ENCODE measurements around the gene SCRN1.

Gene SCRN1

GRCh38 chr7:29955799-29956486 is 33.7 kb downstream of the SCRN1 start:
- Histone ChIP-seq H3K36me3 (replicated peaks; ENCODE audit: insufficient read depth, low read length) (no peaks in the 10 kb centered on the region), H3K9me2 (replicated peaks; ENCODE audit: insufficient read depth, low read length) (no peaks in the 10 kb centered on the region), H3K4me1 (ENCODE audit: low read length) (no peaks in the 10 kb centered on the region), H3K27me3 (replicated peaks; ENCODE audit: insufficient read depth, low read length) (no peaks in the 10 kb centered on the region), H3K4me2 (ENCODE audit: low read depth, low read length) (no peak overlapping the region), H3K4me3 (ENCODE audit: low read length) (no peak overlapping the region), H3K79me2 (ENCODE audit: low read length) (no peaks in the 10 kb centered on the region), H3K9ac (ENCODE audit: low read length) (no peak overlapping the region), H4K20me1 (ENCODE audit: insufficient read depth, low read length) (no peaks in the 10 kb centered on the region), H2AFZ (ENCODE audit: low read length) (no peak overlapping the region), H3K9me3 (replicated peaks; ENCODE audit: insufficient read depth, low read length) (no peaks in the 10 kb centered on the region), H3K27ac (ENCODE audit: low read length) (no peak overlapping the region), H3F3A (ENCODE audit: insufficient read depth, low read length) (no peaks in the 10 kb centered on the region)
- DNase-seq: no peak
- no peak for TF ChIP-seq EZH2phosphoT487 (IDR thresholded peaks at IDR 0.05; ENCODE audit: low read length)
- TF ChIP-seq EZH2 (optimal IDR thresholded peaks at IDR 0.05; ENCODE audit: low read depth, low read length): no peak
- TF ChIP-seq CTCF (IDR thresholded peaks at IDR 0.05; ENCODE audit: low read length): no peak

- H3F3A ChIP-seq (ENCODE audit: insufficient read depth, low read length): no peaks in the 10 kb centered on the region
- H3K9ac ChIP-seq (ENCODE audit: low read length): no peak overlapping the region
- no peak for DNase-seq
- H3K27ac ChIP-seq (ENCODE audit: low read length): no peak overlapping the region
- H2AFZ ChIP-seq (ENCODE audit: low read length): no peak overlapping the region
- H3K79me2 ChIP-seq (ENCODE audit: low read length): no peaks in the 10 kb centered on the region
- H3K27me3 ChIP-seq (replicated peaks; ENCODE audit: insufficient read depth, low read length): no peaks in the 10 kb centered on the region
- no peaks in the 10 kb centered on the region for H3K9me2 ChIP-seq (replicated peaks; ENCODE audit: insufficient read depth, low read length)
- no peak overlapping the region for H3K4me2 ChIP-seq (ENCODE audit: low read depth, low read length)
- no peaks in the 10 kb centered on the region for H4K20me1 ChIP-seq (ENCODE audit: insufficient read depth, low read length)
- H3K4me1 ChIP-seq (ENCODE audit: low read length): no peaks in the 10 kb centered on the region
- no peak overlapping the region for H3K4me3 ChIP-seq (ENCODE audit: low read length)
- H3K9me3 ChIP-seq (replicated peaks; ENCODE audit: insufficient read depth, low read length): no peaks in the 10 kb centered on the region
- TF ChIP-seq CTCF (IDR thresholded peaks at IDR 0.05; ENCODE audit: low read length) (no peak), EZH2 (optimal IDR thresholded peaks at IDR 0.05; ENCODE audit: low read depth, low read length) (no peak), EZH2phosphoT487 (IDR thresholded peaks at IDR 0.05; ENCODE audit: low read length) (no peak)
- H3K36me3 ChIP-seq (replicated peaks; ENCODE audit: insufficient read depth, low read length): no peaks in the 10 kb centered on the region
Observed at GRCh38 chr7:29955075-29955792, 34.4 kb downstream of the SCRN1 start.

GRCh38 chr7:29953726-29954347 is 35.8 kb downstream of the SCRN1 start:
- no peaks in the 10 kb centered on the region for H3K36me3 ChIP-seq (replicated peaks; ENCODE audit: insufficient read depth, low read length)

More at GRCh38 chr7:29953726-29954347, 35.8 kb downstream of the SCRN1 start:
- Histone ChIP-seq H3K9ac (ENCODE audit: low read length) (no peak overlapping the region), H3K4me2 (ENCODE audit: low read depth, low read length) (no peak overlapping the region), H2AFZ (ENCODE audit: low read length) (no peak overlapping the region), H3K79me2 (ENCODE audit: low read length) (no peaks in the 10 kb centered on the region), H3K9me2 (replicated peaks; ENCODE audit: insufficient read depth, low read length) (no peaks in the 10 kb centered on the region), H4K20me1 (ENCODE audit: insufficient read depth, low read length) (no peaks in the 10 kb centered on the region), H3K27me3 (replicated peaks; ENCODE audit: insufficient read depth, low read length) (no peaks in the 10 kb centered on the region), H3K9me3 (replicated peaks; ENCODE audit: insufficient read depth, low read length) (no peaks in the 10 kb centered on the region), H3K27ac (ENCODE audit: low read length) (no peak overlapping the region), H3F3A (ENCODE audit: insufficient read depth, low read length) (no peaks in the 10 kb centered on the region), H3K4me1 (ENCODE audit: low read length) (no peaks in the 10 kb centered on the region), H3K4me3 (ENCODE audit: low read length) (no peak overlapping the region)
- no peak for TF ChIP-seq EZH2 (optimal IDR thresholded peaks at IDR 0.05; ENCODE audit: low read depth, low read length)
- TF ChIP-seq EZH2phosphoT487 (IDR thresholded peaks at IDR 0.05; ENCODE audit: low read length): no peak
- TF ChIP-seq CTCF (IDR thresholded peaks at IDR 0.05; ENCODE audit: low read length): no peak
- no peak for DNase-seq
